Measurements from ENCODE around the gene SCRN1. TPM values are rescaled to one million over a fixed set of nuclear protein-coding genes. Genes with fewer than 3 reads are reported as not detected.

The SCRN1 gene
- total RNA-seq, result 81.9 and 124 TPM in 2 replicates

GRCh38 chr7:29989257-29989995 lies at the start of gene SCRN1:
Gene SCRN1 (minus strand): TSS chr7:29989801. CDS start chr7:29969067, 20,734 bp downstream.

GRCh38 chr7:30028216-30028748 lies 38.7 kb upstream of the SCRN1 start, which contains the start of gene PLEKHA8:
Gene PLEKHA8 (plus strand): TSS chr7:30028412. CDS start chr7:30028763, 351 bp downstream.

GRCh38 chr7:30026229-30027064 lies 36.8 kb upstream of the SCRN1 start, which contains the start of gene FKBP14:
Gene FKBP14 (minus strand): TSS chr7:30026702. CDS start chr7:30026508, 194 bp downstream.

Other genes starting within 250 kb of the SCRN1 start
- not detected in 2 replicates for gene WIPF3, start 183.3 kb downstream of the SCRN1 start, total RNA-seq
- gene FKBP14, start 36.9 kb upstream of the SCRN1 start, total RNA-seq, result 26.9 and 38.0 TPM in 2 replicates
- 14.9 and 22.3 TPM in 2 replicates for gene PLEKHA8, start 38.6 kb upstream of the SCRN1 start, total RNA-seq
- gene MTURN, start 145.2 kb upstream of the SCRN1 start, total RNA-seq, result 2.1 and 5.5 TPM in 2 replicates